GM21447 (cell line): ENCODE results near the gene CENPU.
"Not testable (repeated sequence)": the region's sequence is repeated elsewhere in the genome, so short reads cannot be mapped to it uniquely, and the experiment has no call there.

Source experiments
- ATAC-seq: cut with Tn5 transposase; IDR thresholded peaks from one replicate; pipeline ENCODE4 v1.9.1; 2021; ENCODE audit not compliant: unreplicated experiment

CENPU gene

GRCh38 chr4:184733654-184734524 is at the start of gene CENPU:
Gene CENPU, minus strand, starts transcription at chr4:184734096. Its CDS starts 34 bp downstream, at chr4:184734062.
- peak; percentile 91 for ATAC-seq

GRCh38 chr4:184782731-184783373 is 49.0 kb upstream of the CENPU start:
- ATAC-seq = no peak

- ATAC-seq = not testable (repeated sequence)
Observed at GRCh38 chr4:184779160-184779559, 45.3 kb upstream of the CENPU start.

GRCh38 chr4:184778325-184778724 is 44.4 kb upstream of the CENPU start:
- no peak for ATAC-seq

GRCh38 chr4:184776821-184777220 is 42.9 kb upstream of the CENPU start:
- no peak for ATAC-seq

- ATAC-seq = no peak
Observed at GRCh38 chr4:184775854-184776555, 42.1 kb upstream of the CENPU start.

GRCh38 chr4:184774152-184774551 is 40.3 kb upstream of the CENPU start:
- ATAC-seq = no peak

GRCh38 chr4:184771416-184771815 is 37.5 kb upstream of the CENPU start:
- no peak for ATAC-seq

GRCh38 chr4:184769141-184769765 is 35.4 kb upstream of the CENPU start:
- no peak for ATAC-seq

GRCh38 chr4:184768296-184768695 is 34.4 kb upstream of the CENPU start:
- no peak for ATAC-seq

GRCh38 chr4:184766446-184766845 is 32.5 kb upstream of the CENPU start:
- no peak for ATAC-seq

- no peak for ATAC-seq
Observed at GRCh38 chr4:184765473-184766340, 31.8 kb upstream of the CENPU start.

- ATAC-seq = no peak
Observed at GRCh38 chr4:184764601-184765000, 30.7 kb upstream of the CENPU start.

- no peak for ATAC-seq
Observed at GRCh38 chr4:184763150-184763780, 29.4 kb upstream of the CENPU start.

GRCh38 chr4:184762100-184762499 is 28.2 kb upstream of the CENPU start:
- peak; percentile 99 for ATAC-seq

- no peak for ATAC-seq
Observed at GRCh38 chr4:184760681-184761080, 26.8 kb upstream of the CENPU start.

- no peak for ATAC-seq
Observed at GRCh38 chr4:184757810-184758209, 23.9 kb upstream of the CENPU start.

GRCh38 chr4:184756399-184756798 is 22.5 kb upstream of the CENPU start:
- ATAC-seq = no peak

GRCh38 chr4:184755278-184755677 is 21.4 kb upstream of the CENPU start:
- ATAC-seq = no peak
